ENCODE measurements around the gene ACSS2.
A peak's percentile ranks its signal among the peaks of the same experiment; 100 is the strongest.

Gene ACSS2, protein sequence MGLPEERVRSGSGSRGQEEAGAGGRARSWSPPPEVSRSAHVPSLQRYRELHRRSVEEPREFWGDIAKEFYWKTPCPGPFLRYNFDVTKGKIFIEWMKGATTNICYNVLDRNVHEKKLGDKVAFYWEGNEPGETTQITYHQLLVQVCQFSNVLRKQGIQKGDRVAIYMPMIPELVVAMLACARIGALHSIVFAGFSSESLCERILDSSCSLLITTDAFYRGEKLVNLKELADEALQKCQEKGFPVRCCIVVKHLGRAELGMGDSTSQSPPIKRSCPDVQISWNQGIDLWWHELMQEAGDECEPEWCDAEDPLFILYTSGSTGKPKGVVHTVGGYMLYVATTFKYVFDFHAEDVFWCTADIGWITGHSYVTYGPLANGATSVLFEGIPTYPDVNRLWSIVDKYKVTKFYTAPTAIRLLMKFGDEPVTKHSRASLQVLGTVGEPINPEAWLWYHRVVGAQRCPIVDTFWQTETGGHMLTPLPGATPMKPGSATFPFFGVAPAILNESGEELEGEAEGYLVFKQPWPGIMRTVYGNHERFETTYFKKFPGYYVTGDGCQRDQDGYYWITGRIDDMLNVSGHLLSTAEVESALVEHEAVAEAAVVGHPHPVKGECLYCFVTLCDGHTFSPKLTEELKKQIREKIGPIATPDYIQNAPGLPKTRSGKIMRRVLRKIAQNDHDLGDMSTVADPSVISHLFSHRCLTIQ

DNA sequence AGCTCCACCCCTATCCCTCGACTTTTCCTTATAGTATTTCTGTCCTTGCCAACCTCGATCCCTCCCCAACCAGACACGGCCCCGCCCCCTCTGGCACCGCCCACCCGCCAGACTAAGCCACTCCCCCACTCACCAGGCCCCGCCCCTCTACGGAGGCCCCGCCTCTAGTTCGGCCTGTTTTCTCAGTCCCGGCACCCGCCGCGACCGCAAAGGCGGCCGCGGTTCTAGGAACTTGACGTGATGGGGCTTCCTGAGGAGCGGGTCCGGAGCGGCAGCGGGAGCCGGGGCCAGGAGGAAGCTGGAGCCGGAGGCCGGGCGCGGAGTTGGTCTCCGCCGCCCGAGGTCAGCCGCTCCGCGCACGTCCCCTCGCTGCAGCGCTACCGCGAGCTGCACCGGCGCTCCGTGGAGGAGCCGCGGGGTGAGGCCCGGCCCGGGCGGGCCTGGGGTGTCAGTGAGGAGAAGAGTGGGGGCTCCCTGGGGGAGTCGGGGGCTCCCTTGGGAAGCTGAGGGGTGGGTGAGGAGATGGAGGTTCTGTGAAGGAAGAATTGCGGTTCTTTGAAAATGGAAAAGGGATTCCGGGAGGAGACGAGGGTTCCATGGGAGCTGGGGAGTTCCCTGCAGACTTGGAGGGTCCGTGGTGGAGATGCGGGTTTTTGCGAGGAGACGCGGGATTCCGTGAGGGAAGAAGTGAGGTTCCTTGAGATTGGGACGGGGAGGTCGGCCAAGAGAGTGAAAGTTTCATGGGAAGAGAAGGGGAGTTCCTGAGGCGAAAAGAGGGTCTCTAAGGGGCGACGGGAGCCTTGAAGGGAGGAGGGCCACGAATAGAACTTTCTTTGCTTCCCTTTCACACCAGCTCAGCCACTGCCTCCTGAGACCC is at the start of gene ACSS2:
TSS of gene ACSS2 (plus strand) at position 207 of the 877 bp plus-strand sequence. CDS start at position 241, 34 bp downstream.
- DNase-seq (ENCODE audit: low spot score): peak; percentile 96

DNA sequence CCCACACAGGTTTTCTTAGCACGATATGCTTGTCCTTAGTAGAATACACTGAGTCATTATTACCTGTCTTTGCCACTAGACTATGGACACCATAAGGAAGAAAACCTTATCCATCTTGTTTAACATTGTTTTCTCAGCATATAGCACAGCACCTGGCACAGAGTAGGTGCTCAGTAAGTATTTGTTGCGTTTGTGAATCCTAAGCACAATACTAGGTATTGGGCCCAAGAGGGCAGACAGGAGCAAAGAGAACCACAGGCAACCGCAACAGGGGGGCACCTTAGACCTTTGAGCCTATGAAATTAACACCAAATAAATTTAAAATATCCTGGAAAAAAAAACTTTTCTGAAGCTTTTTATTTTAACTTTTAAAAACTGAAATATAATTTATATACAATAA is 47.2 kb upstream of the ACSS2 start:
- no peak for DNase-seq (ENCODE audit: low spot score)

DNA sequence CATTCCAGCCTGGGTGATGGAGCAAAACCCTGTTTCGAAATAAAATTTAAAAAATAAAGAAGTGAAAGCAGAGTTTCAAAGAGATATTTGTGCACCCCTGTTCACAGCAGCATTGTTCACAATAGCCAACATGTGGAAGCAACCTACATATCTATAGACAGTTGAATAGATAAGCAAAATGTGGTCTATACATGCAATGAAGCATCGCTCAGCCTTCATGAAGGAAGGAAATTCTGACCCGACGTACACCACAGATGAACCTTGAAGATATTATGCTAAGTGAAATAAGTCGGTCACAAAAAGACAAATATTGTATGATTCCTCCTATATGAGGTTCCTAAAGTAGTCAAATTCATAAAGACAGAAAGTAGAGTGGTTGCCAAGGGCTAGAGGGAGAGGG is 44.5 kb upstream of the ACSS2 start:
- no peak for DNase-seq (ENCODE audit: low spot score)

DNA sequence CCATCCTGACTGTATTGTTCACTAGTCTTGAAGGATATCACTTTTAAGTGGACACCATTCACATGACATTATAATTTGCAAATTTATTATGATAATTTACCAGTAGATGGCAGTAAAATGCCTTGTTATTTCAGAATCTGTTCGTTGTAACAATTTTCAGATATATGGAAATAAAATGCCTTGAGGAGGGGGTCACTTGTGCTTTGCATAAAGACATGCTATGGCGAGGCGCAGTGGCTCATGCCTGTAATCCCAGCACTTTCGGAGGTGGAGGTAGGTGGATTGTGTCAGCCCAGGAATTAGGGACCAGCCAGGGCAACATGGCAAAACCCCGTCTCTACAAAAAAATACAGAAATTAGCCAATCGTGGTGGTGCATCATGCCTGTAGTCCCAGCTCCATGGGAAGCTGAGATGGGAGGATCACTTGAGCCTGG is 41.9 kb upstream of the ACSS2 start:
- DNase-seq (ENCODE audit: low spot score): peak; percentile 39

DNA sequence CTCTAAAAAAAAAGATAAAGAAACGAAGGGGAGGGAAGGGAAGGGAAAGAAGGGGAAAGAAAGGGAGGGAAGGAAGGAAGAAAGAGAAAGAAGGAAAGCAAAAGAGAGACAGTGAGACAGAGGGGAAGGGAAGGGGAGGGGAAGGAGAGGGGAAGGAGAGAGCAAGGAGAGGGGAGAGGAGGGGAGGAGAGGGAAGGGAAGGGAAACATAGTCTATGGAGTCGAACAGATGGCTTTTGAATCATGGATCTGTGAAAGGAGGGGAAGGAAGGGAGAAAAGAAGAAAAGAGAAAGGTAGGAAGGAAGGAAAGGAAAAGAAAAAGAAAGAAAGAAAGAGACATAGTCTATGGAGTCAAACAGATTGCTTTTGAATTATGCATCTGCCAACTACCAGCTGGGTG is 34.3 kb upstream of the ACSS2 start:
- DNase-seq (ENCODE audit: low spot score): no peak

DNA sequence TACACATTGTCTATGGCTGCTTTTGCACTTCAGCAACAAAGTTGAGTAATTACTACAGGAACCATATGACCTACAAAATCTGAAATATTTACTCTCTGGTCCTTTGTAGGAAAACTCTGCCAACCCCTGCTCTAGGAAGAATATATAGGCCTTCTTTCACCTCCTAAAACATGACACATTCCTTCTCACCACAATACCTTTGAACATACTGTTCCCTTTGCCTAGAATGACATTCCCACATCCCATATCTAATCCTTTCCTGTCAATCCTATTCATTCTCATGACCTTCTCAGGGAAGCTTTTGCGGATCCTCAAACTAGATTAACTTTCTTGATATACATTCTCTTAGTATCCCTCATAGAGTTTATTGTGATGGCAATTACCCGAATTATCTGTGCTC is 33.0 kb upstream of the ACSS2 start:
- DNase-seq (ENCODE audit: low spot score): no peak

DNA sequence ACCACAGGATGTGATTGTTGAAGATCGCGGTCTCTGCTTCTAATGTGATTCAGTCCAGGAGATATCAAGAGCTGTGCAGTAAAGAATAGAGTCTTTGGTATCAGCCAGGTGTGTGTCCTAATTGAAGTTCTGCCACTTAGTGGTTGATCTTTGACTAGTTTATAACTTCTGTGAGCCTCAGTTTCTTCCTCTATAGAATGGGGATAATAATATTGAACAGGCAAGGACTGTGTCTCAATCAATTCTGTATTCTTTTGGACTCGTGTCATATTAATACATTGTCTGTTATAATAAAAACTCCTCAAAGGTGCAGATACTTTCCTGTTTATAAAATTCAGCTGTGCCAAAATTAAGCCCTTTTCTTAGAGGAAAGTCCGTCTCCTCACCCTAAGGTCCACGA is 27.8 kb upstream of the ACSS2 start:
- DNase-seq (ENCODE audit: low spot score): no peak

DNA sequence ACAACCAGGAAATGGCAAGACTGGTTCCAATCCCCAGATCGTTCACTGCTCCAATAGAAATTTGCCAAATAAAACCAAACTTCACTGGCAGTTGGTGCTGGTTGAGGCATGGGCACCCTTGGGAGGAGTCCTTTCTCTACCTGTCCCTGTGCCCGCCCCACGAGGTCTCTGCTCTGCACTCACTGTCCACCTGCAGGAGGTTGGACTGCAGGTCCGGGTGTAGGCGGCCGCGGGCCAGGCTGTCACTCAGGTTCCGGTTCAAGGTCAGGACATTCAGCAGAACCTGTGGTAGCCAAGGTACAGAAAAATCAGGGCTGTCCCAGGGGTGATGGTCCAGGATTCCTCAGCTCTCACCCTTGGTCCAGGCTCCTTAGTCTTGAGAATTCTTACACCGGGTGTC is 26.6 kb upstream of the ACSS2 start:
- no peak for DNase-seq (ENCODE audit: low spot score)

DNA sequence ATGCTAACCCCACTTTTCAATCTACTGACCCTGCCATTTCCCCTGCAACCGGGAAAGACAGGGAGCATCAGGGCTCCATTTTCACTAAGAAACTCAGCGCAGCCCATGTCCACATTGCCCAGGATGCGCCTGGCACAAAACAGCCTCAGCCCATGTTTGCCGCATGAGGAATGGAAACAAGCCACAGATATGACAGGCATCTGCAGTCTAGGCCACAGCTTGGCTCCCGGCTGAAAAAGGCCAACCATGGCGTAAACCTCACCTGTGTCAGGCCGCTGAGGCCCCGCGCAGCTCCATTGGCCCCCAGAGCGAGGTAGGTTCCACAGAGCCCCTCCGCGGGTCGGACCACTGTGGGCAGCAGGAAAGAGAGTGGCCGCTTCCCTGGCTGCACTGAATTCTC is 25.4 kb upstream of the ACSS2 start:
- no peak for DNase-seq (ENCODE audit: low spot score)

DNA sequence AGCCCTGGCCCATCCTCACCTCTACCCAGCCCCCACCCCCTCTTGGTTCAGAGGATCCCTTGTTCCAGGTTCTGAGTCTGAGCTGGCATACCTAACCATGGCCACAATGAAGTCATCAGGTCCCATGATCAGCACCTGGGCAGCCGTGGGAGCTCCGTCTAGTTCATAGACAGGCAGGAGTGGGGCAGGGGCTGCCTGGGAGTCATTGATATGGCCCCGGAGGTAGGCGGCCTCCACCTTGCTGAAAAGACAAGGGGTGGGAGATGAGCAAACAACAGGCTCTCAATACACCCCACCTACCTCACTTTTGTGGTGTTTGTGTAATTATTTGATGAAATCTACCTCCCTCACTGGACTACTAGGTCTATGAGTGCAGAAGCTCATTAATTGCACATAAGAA is 24.1 kb upstream of the ACSS2 start:
- no peak for DNase-seq (ENCODE audit: low spot score)

DNA sequence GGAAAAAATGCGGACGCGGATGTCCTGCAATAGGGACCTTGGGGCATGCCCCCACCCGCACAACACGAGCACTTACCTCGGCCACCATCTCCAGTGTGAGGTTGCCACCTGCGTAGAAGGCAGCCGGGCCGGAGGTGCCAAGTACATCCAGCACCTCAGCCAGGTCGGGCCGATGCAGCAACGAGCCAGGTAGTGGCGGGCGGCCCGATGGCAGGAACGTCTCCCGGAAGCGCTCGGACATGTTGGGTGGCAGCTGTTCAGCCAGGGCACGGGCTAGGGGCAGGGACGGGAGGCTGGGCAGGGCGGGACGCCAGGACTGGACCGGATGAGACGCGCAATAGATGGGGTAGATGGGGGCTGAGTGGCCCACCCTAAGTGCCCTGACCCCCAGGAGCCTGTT is 17.0 kb upstream of the ACSS2 start:
- no peak for DNase-seq (ENCODE audit: low spot score)

DNA sequence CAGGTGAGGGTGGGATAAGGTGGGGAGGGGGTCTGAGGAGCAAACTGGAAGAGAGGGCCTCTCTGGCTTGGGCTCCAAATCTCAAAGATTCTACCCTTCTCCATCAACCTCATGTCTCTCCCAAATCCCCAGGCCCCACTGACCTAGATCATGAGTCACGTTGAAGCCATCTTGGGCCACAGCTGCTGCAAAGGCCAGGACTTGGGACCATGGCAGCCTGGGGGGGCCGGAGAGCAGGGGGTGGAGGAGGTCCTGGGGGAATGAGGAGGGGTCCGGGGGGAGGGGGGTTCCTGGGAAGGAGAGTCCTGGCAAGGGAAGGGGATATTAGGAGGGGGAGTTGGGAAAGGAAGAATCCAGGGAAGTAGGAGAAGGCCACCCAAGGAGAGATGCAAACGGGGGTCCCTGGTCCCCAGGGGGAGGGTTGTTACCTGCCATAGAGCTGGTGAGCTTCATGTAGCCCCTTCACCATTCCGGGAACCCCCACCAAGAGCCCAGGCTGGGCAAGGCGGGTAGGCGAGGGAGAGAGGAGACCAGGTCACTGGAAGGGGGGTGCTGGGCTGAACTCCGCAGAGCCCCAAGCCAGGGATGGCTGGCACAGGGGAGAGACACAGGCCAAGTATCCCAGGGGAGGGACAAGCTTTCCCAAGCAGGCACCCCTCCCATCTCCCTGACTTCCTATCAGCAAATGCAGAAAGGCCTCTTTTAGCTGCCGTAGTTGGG is 16.4 kb upstream of the ACSS2 start:
- no peak for DNase-seq (ENCODE audit: low spot score)

DNA sequence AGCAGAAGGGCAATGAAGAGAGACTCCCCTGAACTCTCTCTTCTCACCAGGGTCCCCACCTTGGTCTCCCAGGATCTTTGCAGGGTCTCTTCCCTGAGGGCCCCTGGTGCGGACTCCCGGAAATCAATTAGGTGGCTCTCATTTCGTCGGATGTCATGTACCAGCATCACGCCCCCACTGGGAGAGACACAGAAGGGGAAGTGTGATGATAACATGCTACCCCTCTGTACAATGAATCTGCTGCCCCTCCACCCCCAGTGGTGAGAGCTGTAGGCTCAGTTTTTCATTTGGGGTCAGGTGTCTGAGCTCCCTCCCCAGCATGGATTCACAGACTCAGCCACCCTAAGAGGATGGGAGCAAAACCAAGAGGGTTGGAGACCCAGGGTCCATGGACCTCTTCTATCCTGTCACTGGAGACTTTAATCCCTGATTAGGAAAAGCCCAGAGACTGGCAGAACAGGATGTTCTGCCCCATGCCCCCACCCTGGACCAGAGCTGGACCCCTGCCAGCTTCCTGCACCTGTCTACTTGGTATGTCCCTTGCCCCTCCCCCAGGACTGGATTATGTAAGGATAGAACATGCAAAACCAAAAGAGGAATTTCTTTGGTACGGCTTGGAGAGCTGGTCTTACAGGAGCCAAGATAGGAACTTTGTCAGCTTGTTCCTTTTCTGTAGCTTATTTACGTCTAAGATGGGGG is 14.9 kb upstream of the ACSS2 start:
- DNase-seq (ENCODE audit: low spot score): no peak

DNA sequence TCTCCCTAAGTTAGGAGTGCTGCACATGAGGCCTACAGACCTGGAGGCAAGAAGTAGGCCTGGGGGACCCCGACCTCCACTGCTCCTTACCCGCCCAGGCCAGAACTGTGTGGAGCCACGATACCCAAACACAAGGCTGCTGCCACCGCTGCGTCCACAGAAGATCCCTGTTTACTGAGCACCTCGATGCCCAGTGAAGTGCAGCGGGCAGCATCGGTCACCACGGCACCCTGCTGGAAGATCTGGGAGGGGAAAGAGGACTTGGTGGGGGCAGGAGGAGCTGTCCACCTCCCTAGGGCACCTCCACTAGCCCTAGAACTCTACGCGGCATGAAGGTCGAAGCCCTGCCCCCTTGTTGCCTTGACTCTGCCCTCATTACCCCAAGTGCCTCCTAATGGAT is 13.7 kb upstream of the ACSS2 start:
- DNase-seq (ENCODE audit: low spot score): no peak

DNA sequence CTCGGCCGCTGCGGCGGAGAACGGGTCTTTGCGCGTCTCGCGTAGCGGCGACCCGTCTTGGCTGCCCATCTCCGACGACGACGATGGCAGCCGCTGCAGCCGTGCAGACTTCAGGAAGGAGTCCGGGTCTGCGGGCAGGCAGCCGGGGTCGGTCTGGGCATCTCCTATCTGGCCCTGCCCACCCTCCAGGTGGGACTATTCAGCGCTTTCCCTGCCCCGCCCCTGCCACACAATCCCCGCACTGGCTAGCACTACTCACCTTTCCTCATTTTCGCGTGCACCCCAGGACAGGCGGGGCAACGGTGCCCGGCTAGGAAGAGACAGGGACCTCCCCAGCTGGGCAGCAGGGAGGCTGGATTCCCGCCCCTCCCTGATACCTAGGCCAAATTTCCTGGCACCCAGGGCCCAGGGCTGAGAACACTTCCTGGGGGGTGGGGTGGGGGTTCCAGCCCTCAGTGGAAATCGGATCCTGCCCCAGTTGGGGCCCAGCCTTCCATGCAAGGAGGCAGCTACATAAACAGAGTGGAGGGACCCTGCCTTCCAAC is 12.9 kb upstream of the ACSS2 start:
- no peak for DNase-seq (ENCODE audit: low spot score)

DNA sequence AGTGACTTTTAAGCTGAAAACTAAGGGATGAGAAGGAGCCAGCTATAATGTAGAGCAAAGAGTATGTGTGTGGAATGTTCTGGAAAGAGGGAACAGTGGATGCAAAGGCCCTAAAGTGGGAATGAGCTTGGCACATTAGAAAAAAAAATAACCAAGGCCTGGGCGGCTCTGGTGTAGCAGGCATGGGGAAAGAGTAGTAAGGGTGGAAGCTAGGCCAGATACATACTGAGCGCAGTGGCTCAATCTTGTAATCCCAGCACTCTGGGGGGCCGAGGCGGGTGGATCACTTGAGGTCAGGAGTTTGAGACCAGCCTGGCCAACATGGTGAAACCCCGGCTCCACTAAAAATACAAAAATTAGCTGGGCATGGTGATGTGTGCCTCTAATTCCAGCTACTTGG is 12.2 kb upstream of the ACSS2 start:
- no peak for DNase-seq (ENCODE audit: low spot score)

DNA sequence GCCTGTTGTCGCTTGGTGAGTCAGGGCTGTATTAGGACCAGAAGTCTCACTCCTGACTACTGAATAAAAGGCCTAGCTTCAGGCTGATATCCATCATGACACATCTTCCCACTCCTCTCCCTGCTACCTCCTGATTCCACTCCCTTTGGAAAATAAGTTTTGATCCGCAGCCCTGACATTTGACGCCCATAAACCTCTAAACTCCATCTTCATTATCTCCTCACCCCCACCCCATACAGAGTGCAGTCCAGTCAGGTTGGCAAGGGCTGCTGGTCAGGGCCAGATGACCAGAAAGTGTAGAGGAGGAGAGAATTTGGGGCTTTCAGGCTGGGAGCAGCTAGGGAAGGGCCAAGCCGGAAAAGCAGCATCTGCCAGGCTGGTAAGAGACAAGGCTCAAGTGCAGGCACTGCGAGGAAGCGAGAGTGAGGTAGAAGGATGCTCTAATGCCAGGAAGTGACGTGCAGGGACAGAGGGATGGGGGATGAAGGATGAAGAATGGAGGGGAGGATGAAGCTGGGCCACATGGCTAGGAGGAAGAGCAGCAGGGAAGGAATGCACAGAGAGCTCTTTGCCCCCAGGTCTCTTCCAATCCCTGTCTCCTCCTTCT is 5.0 kb upstream of the ACSS2 start:
- no peak for DNase-seq (ENCODE audit: low spot score)

DNA sequence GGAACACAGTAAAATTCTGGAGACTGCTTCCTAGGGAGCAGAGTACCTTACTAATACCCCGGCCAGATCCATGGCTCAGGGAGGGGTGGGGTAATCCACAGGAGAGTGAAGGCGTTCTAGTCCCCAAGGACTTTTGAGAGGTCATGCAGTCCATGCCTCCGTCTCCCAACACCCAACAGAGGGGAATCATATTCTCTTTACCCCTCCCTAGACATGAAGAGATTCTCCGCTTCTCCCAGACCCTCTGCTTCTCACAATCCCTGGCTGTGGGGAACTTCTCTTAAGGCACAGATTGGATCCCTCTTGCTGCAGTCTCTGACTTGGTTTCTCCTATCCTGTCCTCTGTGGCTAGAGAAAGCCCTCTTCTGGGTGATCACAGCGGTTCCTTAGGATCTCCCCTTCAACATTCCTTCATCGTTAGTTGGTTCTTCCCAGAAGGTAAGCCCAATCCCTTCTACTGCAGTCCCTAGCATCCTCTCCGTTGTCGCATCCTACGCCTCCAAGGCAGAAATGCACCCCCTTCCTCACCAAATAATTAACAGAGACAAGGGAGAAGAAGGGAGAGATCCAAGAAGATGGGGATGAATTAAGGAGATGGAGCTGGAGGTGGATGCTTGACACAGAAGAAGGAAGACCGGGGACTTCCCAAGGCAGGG is 4.3 kb upstream of the ACSS2 start:
- no peak for DNase-seq (ENCODE audit: low spot score)

DNA sequence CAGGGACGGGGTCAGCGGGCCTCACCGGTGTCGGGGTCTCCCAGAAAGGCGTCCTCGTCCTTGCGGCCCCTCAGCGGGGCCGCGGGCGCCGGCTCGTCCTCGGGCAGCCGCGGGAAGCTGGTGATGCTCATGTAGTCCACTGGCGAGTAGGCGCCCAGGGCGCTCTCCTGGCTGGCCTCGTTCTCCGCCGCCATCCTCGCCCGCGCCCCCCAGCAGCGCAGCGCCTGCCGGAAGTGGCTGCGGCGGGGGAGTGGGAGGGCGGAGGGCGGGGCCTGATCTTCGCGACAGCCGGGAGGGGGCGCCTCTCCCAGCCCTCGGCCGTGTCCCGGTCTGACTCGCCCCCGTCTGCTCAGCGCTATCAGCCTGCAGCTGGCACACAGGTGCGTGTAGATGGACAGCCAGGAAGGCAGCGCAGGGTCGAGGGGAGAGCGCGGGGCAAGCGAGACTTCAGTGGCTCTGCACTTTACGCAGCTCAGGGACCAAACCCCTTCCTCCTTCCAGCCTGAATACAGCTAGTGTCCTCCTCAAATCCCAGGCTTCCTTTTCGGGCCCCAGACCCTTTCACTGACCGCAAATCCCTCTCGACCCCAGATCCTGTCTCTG is 3.7 kb upstream of the ACSS2 start, which contains the start of gene GGT7:
TSS of gene GGT7 (minus strand) at position 235 of the 603 bp plus-strand sequence. CDS start at position 194, 41 bp downstream.
- DNase-seq (ENCODE audit: low spot score): peak; percentile 93

Measured in AG20443 (cell line).